GM23338 (cell line): ENCODE data around the gene STAT1. TPM values are rescaled to one million over a fixed set of nuclear protein-coding genes. Genes with fewer than 3 reads are reported as not detected.

Experiments
- ATAC-seq: fragments of 200-7000 bp; cut with Tn5 transposase; 3 replicates; pipeline ENCODE4 v1.9.1; 2020
- DNase-seq: peaks from one replicate; pipeline ENCODE4 v3.0.0-alpha.2; 2015; ENCODE audit warnings: low spot score
- H2AFZ ChIP-seq: fragments of 200-600 bp; sonication (generic); 2 replicates; pipeline ENCODE4 v1.8.0; 2016; ENCODE audit warnings: antibody characterized with exemption, mild to moderate bottlenecking, moderate library complexity
- H3F3A ChIP-seq: fragments of 200-600 bp; sonication (generic); replicated peaks from 2 replicates; pipeline ENCODE4 v1.8.0; 2017; ENCODE audit warnings: antibody characterized with exemption, mixed run types, low read depth
- H3K27ac ChIP-seq: fragments of 200-600 bp; sonication (generic); 2 replicates; pipeline ENCODE4 v1.6.1; 2016; ENCODE audit warnings: low read depth
- H3K27me3 ChIP-seq: fragments of 200-600 bp; sonication (generic); 2 replicates; pipeline ENCODE4 v1.8.0; 2016; ENCODE audit warnings: mild to moderate bottlenecking, mixed run types, moderate library complexity; ENCODE audit not compliant: insufficient read depth
- H3K36me3 ChIP-seq: fragments of 200-600 bp; sonication (generic); 2 replicates; pipeline ENCODE4 v1.8.0; 2016; ENCODE audit warnings: mild to moderate bottlenecking; ENCODE audit not compliant: insufficient read depth
- H3K4me1 ChIP-seq: fragments of 200-600 bp; sonication (generic); 2 replicates; pipeline ENCODE4 v1.8.0; 2016; ENCODE audit warnings: mild to moderate bottlenecking, moderate library complexity; ENCODE audit not compliant: insufficient read depth
- H3K4me2 ChIP-seq: fragments of 200-600 bp; sonication (generic); 2 replicates; pipeline ENCODE4 v1.7.1; 2017; ENCODE audit warnings: mixed run types
- H3K4me3 ChIP-seq: fragments of 200-600 bp; sonication (generic); 2 replicates; pipeline ENCODE4 v1.6.1; 2016; ENCODE audit warnings: mixed run types
- H3K79me2 ChIP-seq: fragments of 200-600 bp; sonication (generic); replicated peaks from 2 replicates; pipeline ENCODE4 v1.8.0; 2017; ENCODE audit warnings: mild to moderate bottlenecking; ENCODE audit not compliant: insufficient read depth
- H3K9me2 ChIP-seq: fragments of 200-600 bp; sonication (generic); 2 replicates; pipeline ENCODE4 v1.8.0; 2017; ENCODE audit not compliant: insufficient read depth
- H4K20me1 ChIP-seq: fragments of 200-600 bp; sonication (generic); replicated peaks from 2 replicates; pipeline ENCODE4 v1.8.0; 2017; ENCODE audit warnings: mild to moderate bottlenecking; ENCODE audit not compliant: insufficient read depth
- H3K27ac Mint-ChIP-seq: 2 replicates; pipeline ENCODE4 v1.8.0; 2020; ENCODE audit warnings: inconsistent platforms, mild to moderate bottlenecking, moderate library complexity, mixed read lengths
- H3K27me3 Mint-ChIP-seq: 3 replicates; pipeline ENCODE4 v1.8.0; 2022; ENCODE audit warnings: low read depth, mild to moderate bottlenecking, moderate library complexity, mixed read lengths, inconsistent platforms; ENCODE audit not compliant: insufficient read depth, poor library complexity
- H3K36me3 Mint-ChIP-seq: 3 replicates; pipeline ENCODE4 v1.8.0; 2021; ENCODE audit warnings: low read depth, mild to moderate bottlenecking, inconsistent platforms, moderate library complexity, mixed read lengths
- H3K4me1 Mint-ChIP-seq: 3 replicates; pipeline ENCODE4 v1.8.0; 2020; ENCODE audit warnings: mild to moderate bottlenecking, inconsistent platforms, mixed read lengths
- H3K4me3 Mint-ChIP-seq: 3 replicates; pipeline ENCODE4 v1.8.0; 2021; ENCODE audit warnings: moderate library complexity, mild to moderate bottlenecking, inconsistent platforms, mixed read lengths
- H3K9me3 Mint-ChIP-seq: 3 replicates; pipeline ENCODE4 v1.8.0; 2020; ENCODE audit warnings: moderate library complexity, mild to moderate bottlenecking, inconsistent platforms, mixed read lengths
- CREB1 ChIP-seq: fragments of 250-450 bp; sonication (Bioruptor Pico); IDR thresholded peaks from 2 replicates; pipeline ENCODE4 v1.5.0; 2020; ENCODE audit warnings: low read depth, mild to moderate bottlenecking, moderate library complexity
- ETS1 ChIP-seq: IDR thresholded peaks from 2 replicates; pipeline ENCODE4 v1.6.1; 2016; ENCODE audit warnings: antibody characterized with exemption
- EZH2 ChIP-seq: fragments of 200-600 bp; sonication (generic); IDR thresholded peaks from one replicate; pipeline ENCODE4 v1.8.0; 2017; ENCODE audit warnings: antibody characterized with exemption, mild to moderate bottlenecking, low read depth; ENCODE audit not compliant: unreplicated experiment
- NANOG ChIP-seq: IDR thresholded peaks from 2 replicates; pipeline ENCODE4 v1.6.1; 2016; ENCODE audit warnings: antibody characterized with exemption, borderline replicate concordance
- POLR2AphosphoS5 ChIP-seq: IDR thresholded peaks from 2 replicates; pipeline ENCODE4 v1.6.1; 2016; ENCODE audit warnings: antibody characterized with exemption, low read depth
- REST ChIP-seq: IDR thresholded peaks from one replicate; pipeline ENCODE4 v1.6.1; 2018; ENCODE audit warnings: antibody characterized with exemption; ENCODE audit not compliant: unreplicated experiment
- STAT1 ChIP-seq: IDR thresholded peaks from one replicate; pipeline ENCODE4 v1.6.1; 2016; ENCODE audit warnings: antibody characterized with exemption; ENCODE audit not compliant: unreplicated experiment
- ZNF331 ChIP-seq: fragments of 250-450 bp; sonication (Bioruptor Pico); IDR thresholded peaks from 2 replicates; pipeline ENCODE4 v1.5.0; 2020; ENCODE audit warnings: low read depth, mild to moderate bottlenecking, moderate library complexity
- ZNF462 ChIP-seq: fragments of 250-450 bp; sonication (Bioruptor Pico); IDR thresholded peaks from 2 replicates; pipeline ENCODE4 v1.5.0; 2020; ENCODE audit warnings: mild to moderate bottlenecking, moderate library complexity
- polyA plus RNA-seq: library from polyadenylated mRNA; unstranded; fragments of >200 nt; fragmentation: Nextera tagmentation; extraction: Ambion mirVana; gene quantifications from 2 replicates; pipeline ENCODE4 v1.2.1, GENCODE V29; 2016
- total RNA-seq: library from RNA; depleted of rRNA; stranded (reverse); fragments of >200 nt; shearing (Covaris generic); gene quantifications from 2 replicates; pipeline ENCODE4 v1.2.3, GENCODE V29; 2014

STAT1 gene
- total and polyA plus RNA-seq, 2 experiments from 2014 or later, result 15.1 to 47.4 TPM

GRCh38 chr2:190935054-190935453 lies 78.9 kb downstream of the STAT1 start:
- Histone ChIP-seq H3F3A (no peaks in the 10 kb centered on the region), H3K36me3 (no peaks in the 10 kb centered on the region), H3K79me2 (no peaks in the 10 kb centered on the region), H3K4me1 (peaks cover 78% of the 10 kb centered on the region), H3K9me2 (no peaks in the 10 kb centered on the region), H3K4me3 (no peak overlapping the region), H4K20me1 (no peaks in the 10 kb centered on the region), H2AFZ (no peak overlapping the region), H3K27ac (no peak overlapping the region), H3K27me3 (no peaks in the 10 kb centered on the region), H3K4me2 (0 out of 2 replicates have a peak overlapping the region, but pooled peaks have one; percentile 5)
- H3K4me1 Mint-ChIP-seq, result peaks cover 71% of the 10 kb centered on the region
- 0 out of 2 replicates have a peak, but pooled peaks have one; percentile 19 for TF ChIP-seq NANOG
- no peak for TF ChIP-seq CREB1 (CRISPR knock-in tag)
- ATAC-seq (no peak), DNase-seq (no peak)
- H3K4me3 Mint-ChIP-seq, result 0 out of 3 replicates have a peak overlapping the region, but pooled peaks have one; percentile 10
- H3K36me3 Mint-ChIP-seq, result peaks cover 5% of the 10 kb centered on the region
- peak overlapping the region; percentile 59; the same call in 1 of the 2 replicates for H3K27ac Mint-ChIP-seq
- no peaks in the 10 kb centered on the region for H3K9me3 Mint-ChIP-seq
- H3K27me3 Mint-ChIP-seq, result no peaks in the 10 kb centered on the region

- peaks cover 18% of the 10 kb centered on the region for H3K36me3 Mint-ChIP-seq
- no peaks in the 10 kb centered on the region for H3K9me2 ChIP-seq
- no peak overlapping the region for H3K27ac ChIP-seq
- ATAC-seq, result no peak
- H2AFZ ChIP-seq, result no peak overlapping the region
- 0 out of 2 replicates have a peak, but pooled peaks cover 2% of the 10 kb centered on the region for H3K36me3 ChIP-seq
- H3K4me1 Mint-ChIP-seq, result peaks cover 64% of the 10 kb centered on the region
- H3K79me2 ChIP-seq, result no peaks in the 10 kb centered on the region
- no peaks in the 10 kb centered on the region for H3F3A ChIP-seq
- no peak overlapping the region for H3K27ac Mint-ChIP-seq
- H3K4me3 Mint-ChIP-seq, result no peak overlapping the region
- no peaks in the 10 kb centered on the region for H3K9me3 Mint-ChIP-seq
- no peak overlapping the region for H3K4me3 ChIP-seq
- no peak for TF ChIP-seq EZH2
- no peak for TF ChIP-seq NANOG
- no peak for TF ChIP-seq ETS1
- TF ChIP-seq ZNF331 (CRISPR knock-in tag), result no peak
- no peak for TF ChIP-seq STAT1
- TF ChIP-seq ZNF462 (CRISPR knock-in tag), result no peak
- TF ChIP-seq POLR2AphosphoS5, result no peak
- no peak for TF ChIP-seq REST
- no peak for DNase-seq
- H3K27me3 Mint-ChIP-seq, result no peaks in the 10 kb centered on the region
- H4K20me1 ChIP-seq, result no peaks in the 10 kb centered on the region
- peaks cover 67% of the 10 kb centered on the region for H3K4me1 ChIP-seq
- no peaks in the 10 kb centered on the region for H3K27me3 ChIP-seq
- H3K4me2 ChIP-seq, result no peak overlapping the region
These were observed 80.6 kb downstream of the STAT1 start for GRCh38 chr2:190933361-190933760.
